DOHH2 (cell line): ENCODE results near the gene CEACAM7.

ENCODE experiments used
- H3F3A ChIP-seq: fragments of 200-600 bp; sonication (generic), shearing (Covaris generic); 2 replicates; pipeline ENCODE4 v1.6.0; 2016; ENCODE audit warnings: antibody characterized with exemption, mild to moderate bottlenecking; ENCODE audit not compliant: control insufficient read depth, insufficient read depth
- H3K27ac ChIP-seq: fragments of 200-600 bp; sonication (generic); 2 replicates; pipeline ENCODE4 v1.5.1; 2014; ENCODE audit warnings: low read depth, mild to moderate bottlenecking, low read length, moderate library complexity
- H3K27me3 ChIP-seq: fragments of 200-600 bp; sonication (generic); 2 replicates; pipeline ENCODE4 v1.6.1; 2014; ENCODE audit warnings: mild to moderate bottlenecking, low read length, mixed read lengths; ENCODE audit not compliant: control insufficient read depth
- H3K36me3 ChIP-seq: fragments of 200-600 bp; sonication (generic); 2 replicates; pipeline ENCODE4 v1.6.1; 2014; ENCODE audit warnings: mild to moderate bottlenecking, low read length, moderate library complexity, mixed read lengths; ENCODE audit not compliant: control insufficient read depth
- H3K4me1 ChIP-seq: fragments of 200-600 bp; sonication (generic); 2 replicates; pipeline ENCODE4 v1.6.1; 2014; ENCODE audit warnings: mild to moderate bottlenecking, low read length, mixed read lengths; ENCODE audit not compliant: control insufficient read depth
- H3K4me2 ChIP-seq: fragments of 200-600 bp; sonication (generic); 2 replicates; pipeline ENCODE4 v1.6.0; 2014; ENCODE audit warnings: mild to moderate bottlenecking, low read length, moderate library complexity
- H3K4me3 ChIP-seq: fragments of 200-600 bp; sonication (generic); 2 replicates; pipeline ENCODE4 v1.5.1; 2014; ENCODE audit warnings: mild to moderate bottlenecking, low read length, mixed read lengths
- H3K79me2 ChIP-seq: fragments of 200-600 bp; sonication (generic); 2 replicates; pipeline ENCODE4 v1.6.1; 2014; ENCODE audit warnings: mild to moderate bottlenecking, low read length, mixed read lengths; ENCODE audit not compliant: control insufficient read depth
- H3K9me2 ChIP-seq: fragments of 200-600 bp; sonication (generic); replicated peaks from 2 replicates; pipeline ENCODE4 v1.6.1; 2014; ENCODE audit warnings: mild to moderate bottlenecking, low read length, mixed read lengths; ENCODE audit not compliant: control insufficient read depth
- H3K9me3 ChIP-seq: fragments of 200-600 bp; sonication (generic); 2 replicates; pipeline ENCODE4 v1.6.1; 2014; ENCODE audit warnings: antibody characterized with exemption, low read length, mixed read lengths; ENCODE audit not compliant: control insufficient read depth, insufficient read depth
- H4K20me1 ChIP-seq: fragments of 200-600 bp; sonication (generic); 2 replicates; pipeline ENCODE4 v1.6.0; 2014; ENCODE audit warnings: low read depth, mild to moderate bottlenecking, antibody characterized with exemption, low read length, moderate library complexity; ENCODE audit not compliant: control insufficient read depth, insufficient read depth
- CTCF ChIP-seq: fragments of 200-600 bp; sonication (generic); IDR thresholded peaks from one replicate; pipeline ENCODE4 v1.5.1; 2014; ENCODE audit warnings: antibody characterized with exemption, mild to moderate bottlenecking, low read depth, low read length; ENCODE audit not compliant: poor library complexity, severe bottlenecking
- EZH2phosphoT487 ChIP-seq: fragments of 200-600 bp; sonication (generic); IDR thresholded peaks from 2 replicates; pipeline ENCODE4 v1.6.1; 2017; ENCODE audit warnings: borderline replicate concordance, mild to moderate bottlenecking, antibody characterized with exemption, low read length, moderate library complexity, mixed read lengths

The CEACAM7 gene

GRCh38 chr19:41687419-41687818 lies 651 bp downstream of the CEACAM7 start:
- no peak overlapping the region for H3K4me2 ChIP-seq
- no peaks in the 10 kb centered on the region for H3K9me2 ChIP-seq
- no peaks in the 10 kb centered on the region for H3K36me3 ChIP-seq
- H3K9me3 ChIP-seq, result no peaks in the 10 kb centered on the region
- H3K27ac ChIP-seq, result no peak overlapping the region
- H3K79me2 ChIP-seq, result no peaks in the 10 kb centered on the region
- no peaks in the 10 kb centered on the region for H3K4me1 ChIP-seq
- peaks cover 3% of the 10 kb centered on the region; the same call in 1 of the 2 replicates for H3K27me3 ChIP-seq
- H4K20me1 ChIP-seq, result no peaks in the 10 kb centered on the region; the same call in 1 of the 2 replicates
- H3K4me3 ChIP-seq, result no peak overlapping the region
- no peaks in the 10 kb centered on the region for H3F3A ChIP-seq
- TF ChIP-seq CTCF (no peak), EZH2phosphoT487 (no peak)

GRCh38 chr19:41682437-41682836 lies 5.6 kb downstream of the CEACAM7 start:
- TF ChIP-seq CTCF, result no peak
- no peak for TF ChIP-seq EZH2phosphoT487
- Histone ChIP-seq H3K27me3 (peaks cover 4% of the 10 kb centered on the region), H3K4me2 (no peak overlapping the region), H3K4me3 (no peak overlapping the region), H3K9me2 (no peaks in the 10 kb centered on the region), H3K79me2 (no peaks in the 10 kb centered on the region), H3F3A (no peaks in the 10 kb centered on the region), H3K9me3 (no peaks in the 10 kb centered on the region), H4K20me1 (no peaks in the 10 kb centered on the region), H3K4me1 (no peaks in the 10 kb centered on the region), H3K36me3 (no peaks in the 10 kb centered on the region), H3K27ac (no peak overlapping the region)

- H3K36me3 ChIP-seq, result no peaks in the 10 kb centered on the region
- H3K4me3 ChIP-seq, result no peak overlapping the region
- H3K4me1 ChIP-seq, result peaks cover 15% of the 10 kb centered on the region
- H3K79me2 ChIP-seq, result no peaks in the 10 kb centered on the region
- TF ChIP-seq CTCF (no peak), EZH2phosphoT487 (no peak)
- no peak overlapping the region for H3K4me2 ChIP-seq
- H3K9me2 ChIP-seq, result no peaks in the 10 kb centered on the region
- H3K27me3 ChIP-seq, result peaks cover 7% of the 10 kb centered on the region; the same call in 1 of the 2 replicates
- H3K9me3 ChIP-seq, result peaks cover 8% of the 10 kb centered on the region
- H3K27ac ChIP-seq, result no peak overlapping the region
- no peaks in the 10 kb centered on the region for H3F3A ChIP-seq
- no peaks in the 10 kb centered on the region for H4K20me1 ChIP-seq
Observed at GRCh38 chr19:41671486-41671885, 16.6 kb downstream of the CEACAM7 start.

GRCh38 chr19:41670755-41671154 lies 17.3 kb downstream of the CEACAM7 start:
- Histone ChIP-seq H3K79me2 (no peaks in the 10 kb centered on the region), H3K9me2 (no peaks in the 10 kb centered on the region), H3K9me3 (peaks cover 14% of the 10 kb centered on the region), H3K27ac (no peak overlapping the region), H3F3A (no peaks in the 10 kb centered on the region), H3K4me1 (peaks cover 15% of the 10 kb centered on the region), H3K4me3 (no peak overlapping the region), H3K36me3 (no peaks in the 10 kb centered on the region), H3K4me2 (no peak overlapping the region), H3K27me3 (peaks cover 12% of the 10 kb centered on the region), H4K20me1 (no peaks in the 10 kb centered on the region)
- TF ChIP-seq EZH2phosphoT487 (no peak), CTCF (no peak)
